HL-60/S4 (cell line): ENCODE results near the gene PSMC2.

Experiments
- in situ Hi-C: fragments of 300-500 bp; cut with MboI; formaldehyde crosslinking; loops from 2 replicates; pipeline ENCODE4 v1.14.3; 2022; ENCODE audit warnings: low sequenced_read_pairs

PSMC2 gene

GRCh38 chr7:103347507-103348267 is at the start of gene PSMC2:
Gene PSMC2 (plus strand): TSS chr7:103347643. CDS start chr7:103347712, 69 bp downstream.
- in situ Hi-C loops, result no loop called here

GRCh38 chr7:103297837-103298179 is 49.6 kb upstream of the PSMC2 start:
- in situ Hi-C loops, result no loop called here

GRCh38 chr7:103299660-103300059 is 47.8 kb upstream of the PSMC2 start:
- in situ Hi-C loops, result no loop called here

GRCh38 chr7:103301441-103301840 is 46.0 kb upstream of the PSMC2 start:
- in situ Hi-C loops, result no loop called here

GRCh38 chr7:103307503-103308231 is 39.8 kb upstream of the PSMC2 start:
- in situ Hi-C loops, result no loop called here

- in situ Hi-C loops, result no loop called here
Observed at GRCh38 chr7:103314852-103315251, 32.6 kb upstream of the PSMC2 start.

- in situ Hi-C loops, result no loop called here
Observed at GRCh38 chr7:103316380-103316941, 31.0 kb upstream of the PSMC2 start.

- in situ Hi-C loops, result no loop called here
Observed at GRCh38 chr7:103317009-103317408, 30.4 kb upstream of the PSMC2 start.

- in situ Hi-C loops, result no loop called here
Observed at GRCh38 chr7:103325744-103326143, 21.7 kb upstream of the PSMC2 start.

- in situ Hi-C loops, result no loop called here
Observed at GRCh38 chr7:103336761-103337160, 10.7 kb upstream of the PSMC2 start.

GRCh38 chr7:103338864-103339263 is 8.6 kb upstream of the PSMC2 start:
- in situ Hi-C loops, result no loop called here

- in situ Hi-C loops, result no loop called here
Observed at GRCh38 chr7:103341466-103341865, 6.0 kb upstream of the PSMC2 start.

GRCh38 chr7:103343332-103343731 is 4.1 kb upstream of the PSMC2 start:
- in situ Hi-C loops, result no loop called here

GRCh38 chr7:103343758-103344452 is 3.5 kb upstream of the PSMC2 start:
- in situ Hi-C loops, result no loop called here

GRCh38 chr7:103344453-103345149 is 2.8 kb upstream of the PSMC2 start, which contains the start of gene DNAJC2:
Gene DNAJC2 (minus strand): TSS chr7:103344767. CDS start chr7:103344622, 145 bp downstream.
- in situ Hi-C loops, result no loop called here

GRCh38 chr7:103346396-103346795 is 1.0 kb upstream of the PSMC2 start:
- in situ Hi-C loops, result no loop called here

- in situ Hi-C loops, result no loop called here
Observed at GRCh38 chr7:103348452-103348851, 1.0 kb downstream of the PSMC2 start.

GRCh38 chr7:103348959-103349358 is 1.5 kb downstream of the PSMC2 start:
- in situ Hi-C loops, result no loop called here

GRCh38 chr7:103349805-103350204 is 2.4 kb downstream of the PSMC2 start:
- in situ Hi-C loops, result no loop called here

- in situ Hi-C loops, result no loop called here
Observed at GRCh38 chr7:103369432-103369831, 22.0 kb downstream of the PSMC2 start.
